ENCODE measurements around the gene RBPJ. TPM values are rescaled to one million over a fixed set of nuclear protein-coding genes. Genes with fewer than 3 reads are reported as not detected.

Gene RBPJ
- total RNA-seq, 2 donors from 2014 or later: 71.1 to 78.0 TPM

GRCh38 chr4:26279446-26279845 lies 41.4 kb upstream of the RBPJ start:
- Mint-ChIP-seq H3K27ac (no peak overlapping the region), H3K4me1 (peaks cover 5% of the 10 kb centered on the region), H3K36me3 (ENCODE audit: low read depth) (no peaks in the 10 kb centered on the region), H3K4me3 (no peak overlapping the region), H3K27me3 (ENCODE audit: insufficient read depth) (no peaks in the 10 kb centered on the region), H3K9me3 (no peaks in the 10 kb centered on the region)
- WGBS, 2 experiments (ENCODE audit: insufficient coverage in 1 of 2, insufficient read length in 1 of 2): 92 to 94% methylated on average over 6 to 13 of the region's 13 CpGs
- H3K9me3 ChIP-seq (ENCODE audit: control insufficient read depth, low read length): no peaks in the 10 kb centered on the region
- no peaks in the 10 kb centered on the region for H3K4me1 ChIP-seq (ENCODE audit: control insufficient read depth, insufficient read depth, low read length)
- no peak overlapping the region for H3K9ac ChIP-seq (ENCODE audit: extremely low read depth, low read length, poor library complexity, severe bottlenecking)
- TF ChIP-seq CTCF (conservative IDR thresholded peaks at IDR 0.05): no peak
- DNase-seq: no peak
- no peaks in the 10 kb centered on the region for H3K36me3 ChIP-seq (ENCODE audit: control insufficient read depth, insufficient read depth, low read length)
- no peak overlapping the region for H3K4me3 ChIP-seq (ENCODE audit: low read length)
- no peaks in the 10 kb centered on the region for H3K27me3 ChIP-seq (ENCODE audit: control insufficient read depth, insufficient read depth, low read length, poor library complexity, severe bottlenecking)
- no peak overlapping the region for H3K27ac ChIP-seq (ENCODE audit: low read depth, low read length)

- Mint-ChIP-seq H3K4me3 (no peak overlapping the region), H3K9me3 (no peaks in the 10 kb centered on the region), H3K27me3 (ENCODE audit: insufficient read depth) (no peaks in the 10 kb centered on the region), H3K4me1 (peaks cover 5% of the 10 kb centered on the region), H3K27ac (no peak overlapping the region), H3K36me3 (ENCODE audit: low read depth) (no peaks in the 10 kb centered on the region)
- H3K4me1 ChIP-seq (ENCODE audit: control insufficient read depth, insufficient read depth, low read length): no peaks in the 10 kb centered on the region
- H3K27me3 ChIP-seq (ENCODE audit: control insufficient read depth, insufficient read depth, low read length, poor library complexity, severe bottlenecking): no peaks in the 10 kb centered on the region
- H3K9ac ChIP-seq (ENCODE audit: extremely low read depth, low read length, poor library complexity, severe bottlenecking): no peak overlapping the region
- H3K4me3 ChIP-seq (ENCODE audit: low read length): no peak overlapping the region
- H3K27ac ChIP-seq (ENCODE audit: low read depth, low read length): no peak overlapping the region
- no peaks in the 10 kb centered on the region for H3K36me3 ChIP-seq (ENCODE audit: control insufficient read depth, insufficient read depth, low read length)
- DNase-seq: no peak
- WGBS, 2 experiments (ENCODE audit: insufficient coverage in 1 of 2, insufficient read length in 1 of 2): 100% methylated on average over 1 of the region's 1 CpG
- no peak for TF ChIP-seq CTCF (conservative IDR thresholded peaks at IDR 0.05)
- H3K9me3 ChIP-seq (ENCODE audit: control insufficient read depth, low read length): no peaks in the 10 kb centered on the region
Measured at GRCh38 chr4:26281881-26282280, 38.9 kb upstream of the RBPJ start.

GRCh38 chr4:26284536-26284935 lies 36.3 kb upstream of the RBPJ start:
- TF ChIP-seq CTCF (conservative IDR thresholded peaks at IDR 0.05): no peak

More at GRCh38 chr4:26284536-26284935, 36.3 kb upstream of the RBPJ start:
- no peak overlapping the region for H3K27ac ChIP-seq (ENCODE audit: low read depth, low read length)
- no peak overlapping the region for H3K27ac Mint-ChIP-seq
- H3K9ac ChIP-seq (ENCODE audit: extremely low read depth, low read length, poor library complexity, severe bottlenecking): no peak overlapping the region
- no peaks in the 10 kb centered on the region for H3K4me1 ChIP-seq (ENCODE audit: control insufficient read depth, insufficient read depth, low read length)
- no peaks in the 10 kb centered on the region for H3K36me3 ChIP-seq (ENCODE audit: control insufficient read depth, insufficient read depth, low read length)
- no peak overlapping the region for H3K4me3 Mint-ChIP-seq
- no peak for DNase-seq
- peaks cover 5% of the 10 kb centered on the region for H3K4me1 Mint-ChIP-seq
- H3K4me3 ChIP-seq (ENCODE audit: low read length): no peak overlapping the region
- H3K36me3 Mint-ChIP-seq (ENCODE audit: low read depth): no peaks in the 10 kb centered on the region
- H3K9me3 ChIP-seq (ENCODE audit: control insufficient read depth, low read length): no peaks in the 10 kb centered on the region
- H3K27me3 ChIP-seq (ENCODE audit: control insufficient read depth, insufficient read depth, low read length, poor library complexity, severe bottlenecking): no peaks in the 10 kb centered on the region
- H3K27me3 Mint-ChIP-seq (ENCODE audit: insufficient read depth): no peaks in the 10 kb centered on the region
- no peaks in the 10 kb centered on the region for H3K9me3 Mint-ChIP-seq
- 91 to 100% methylated on average over 5 to 8 of the region's 8 CpGs for WGBS, 2 experiments (ENCODE audit: insufficient coverage in 1 of 2, insufficient read length in 1 of 2)

Data from endodermal cell (in vitro differentiated cells).